GM19328 (cell line): Measurements from ENCODE around the gene OR51B2.
A peak's percentile ranks its signal among the peaks of the same experiment; 100 is the strongest.
"Not testable (repeated sequence)": the region's sequence is repeated elsewhere in the genome, so short reads cannot be mapped to it uniquely, and the experiment has no call there.

Experiments used
- ATAC-seq: cut with Tn5 transposase; IDR thresholded peaks from one replicate; pipeline ENCODE4 v1.9.1; 2021; ENCODE audit warnings: mild to moderate bottlenecking, moderate library complexity; ENCODE audit not compliant: unreplicated experiment

Gene OR51B2

DNA sequence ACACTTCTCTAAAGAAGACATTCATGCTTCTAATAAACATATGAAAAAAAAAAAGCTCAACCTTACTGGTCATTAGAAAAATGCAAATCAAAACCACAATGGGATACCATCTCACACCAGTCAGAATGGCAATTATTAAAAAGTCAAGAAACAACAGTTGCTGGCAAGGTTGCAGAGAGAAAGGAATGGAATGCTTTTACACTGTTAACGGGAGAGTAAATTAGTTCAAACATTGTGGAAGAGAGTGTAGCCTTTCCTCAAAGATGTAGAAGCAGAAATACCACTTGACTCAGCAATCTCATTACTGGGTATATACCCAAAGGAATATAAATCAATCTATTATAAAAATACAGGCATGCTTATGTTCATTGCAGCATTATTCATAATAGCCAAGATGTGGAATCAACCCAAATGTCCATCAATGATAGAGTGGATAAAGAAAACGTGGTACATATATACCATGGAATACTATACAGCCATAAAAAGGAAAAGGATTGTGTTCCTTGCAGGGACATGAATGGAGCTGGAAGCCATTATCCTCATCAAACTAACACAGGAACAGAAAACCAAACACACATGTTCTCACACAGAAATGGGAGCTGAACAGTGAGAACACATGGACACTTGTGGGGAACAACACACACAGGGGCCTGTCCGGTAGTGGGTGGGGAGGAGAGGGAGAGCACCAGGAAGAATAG, 10.6 kb downstream of the OR51B2 start:
- ATAC-seq = not testable (repeated sequence)

DNA sequence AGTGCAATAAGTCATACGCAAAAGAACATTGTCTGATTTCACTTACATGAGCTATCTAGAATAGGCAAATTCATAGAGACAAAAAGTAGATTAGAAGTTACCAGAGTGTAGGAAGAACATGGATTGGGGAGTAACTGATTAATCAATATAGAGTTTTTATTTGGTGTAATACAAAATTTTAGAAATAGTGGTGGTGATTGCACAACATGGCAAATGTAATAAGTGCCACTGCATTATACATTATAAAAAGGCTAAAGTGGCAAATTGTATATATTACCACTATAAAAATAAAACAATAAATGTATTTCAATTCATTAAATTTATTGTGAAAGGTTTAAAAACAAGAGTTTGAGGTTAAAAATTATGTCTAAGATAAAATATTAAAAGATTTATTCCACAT, 13.7 kb downstream of the OR51B2 start:
- ATAC-seq = no peak

GRCh38 chr11:5307256-5308019, 16.7 kb downstream of the OR51B2 start:
- ATAC-seq = no peak

DNA sequence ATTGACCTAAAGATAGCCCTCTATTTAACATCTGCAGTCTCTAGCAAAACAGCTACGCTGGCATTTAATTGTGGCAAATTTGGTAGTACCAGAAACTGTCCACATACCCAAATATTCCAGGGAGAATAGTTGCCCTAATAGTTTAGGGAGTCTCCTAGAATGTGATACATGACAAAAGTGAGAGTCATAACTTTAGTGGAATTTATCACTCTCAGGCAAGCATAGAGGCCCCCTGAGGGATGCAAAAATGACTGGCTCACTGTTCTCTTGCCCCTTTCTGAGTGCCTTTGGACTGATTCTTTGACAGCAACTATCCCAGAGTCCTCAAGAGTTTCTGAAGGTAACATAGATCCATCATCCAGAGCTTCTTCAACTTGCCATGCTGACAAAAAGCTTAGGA, 20.1 kb downstream of the OR51B2 start:
- ATAC-seq = no peak

DNA sequence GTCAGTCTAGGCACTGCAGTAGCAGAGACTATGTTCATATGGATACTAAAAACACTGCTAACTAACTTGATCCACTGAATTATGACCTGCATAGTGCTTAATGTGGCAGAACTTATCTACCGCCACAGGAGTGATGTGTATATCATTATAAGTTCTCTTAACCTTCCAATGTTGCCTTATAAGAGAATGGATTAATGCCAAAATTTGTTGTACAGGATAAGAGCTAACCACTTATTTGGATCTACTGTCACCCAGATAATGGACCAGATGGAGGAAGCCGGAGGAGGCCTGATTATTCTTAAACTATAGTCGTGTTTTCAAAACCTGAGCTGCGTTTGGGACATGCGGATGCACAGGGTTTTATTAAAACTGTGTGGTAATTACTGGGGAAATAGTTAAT, 20.5 kb downstream of the OR51B2 start:
- no peak for ATAC-seq

DNA sequence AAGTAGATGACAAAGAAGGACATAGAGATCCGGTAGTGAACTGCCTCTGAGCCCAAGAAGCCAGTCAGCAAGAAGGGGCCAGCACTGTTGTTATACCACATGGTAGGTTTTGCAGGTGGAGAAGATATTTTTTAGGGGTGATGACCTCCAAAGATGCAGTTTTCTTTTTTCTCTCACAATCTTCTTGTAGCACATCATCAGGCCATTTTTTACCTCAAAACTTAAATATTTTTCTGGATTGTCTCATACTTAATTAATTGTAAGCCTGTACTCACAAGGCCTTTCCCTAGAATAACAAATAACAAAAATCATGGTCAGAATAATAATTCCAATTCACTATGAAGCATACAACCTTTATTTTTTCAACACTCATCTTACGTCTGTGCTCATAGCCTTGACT, 22.3 kb downstream of the OR51B2 start, which contains the start of gene OR51B4:
OR51B4 (minus strand) TSS at position 101 of the 400 bp plus-strand sequence; CDS start at position 101, 0 bp downstream.
- ATAC-seq = no peak

GRCh38 chr11:5300251-5300650, 23.8 kb downstream of the OR51B2 start:
- no peak for ATAC-seq

DNA sequence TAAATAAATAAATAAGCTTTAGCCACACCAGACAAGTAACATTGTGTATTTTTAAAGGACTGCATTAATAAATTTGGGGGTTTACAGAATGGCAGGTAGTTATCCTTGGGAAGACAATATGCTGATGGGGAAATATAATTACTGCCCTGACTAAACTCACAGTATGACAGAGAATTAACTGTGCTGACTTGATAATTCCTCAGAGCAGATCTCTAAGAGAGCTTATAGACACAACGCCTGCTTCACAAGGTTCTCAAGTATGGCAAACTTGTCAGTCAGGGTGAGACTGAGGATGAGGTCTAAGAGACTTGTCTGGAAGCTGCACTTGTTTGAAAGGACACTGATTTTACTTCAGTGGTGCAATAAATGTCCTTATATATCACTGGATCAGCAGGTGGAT, 25.6 kb downstream of the OR51B2 start:
- ATAC-seq = no peak

DNA sequence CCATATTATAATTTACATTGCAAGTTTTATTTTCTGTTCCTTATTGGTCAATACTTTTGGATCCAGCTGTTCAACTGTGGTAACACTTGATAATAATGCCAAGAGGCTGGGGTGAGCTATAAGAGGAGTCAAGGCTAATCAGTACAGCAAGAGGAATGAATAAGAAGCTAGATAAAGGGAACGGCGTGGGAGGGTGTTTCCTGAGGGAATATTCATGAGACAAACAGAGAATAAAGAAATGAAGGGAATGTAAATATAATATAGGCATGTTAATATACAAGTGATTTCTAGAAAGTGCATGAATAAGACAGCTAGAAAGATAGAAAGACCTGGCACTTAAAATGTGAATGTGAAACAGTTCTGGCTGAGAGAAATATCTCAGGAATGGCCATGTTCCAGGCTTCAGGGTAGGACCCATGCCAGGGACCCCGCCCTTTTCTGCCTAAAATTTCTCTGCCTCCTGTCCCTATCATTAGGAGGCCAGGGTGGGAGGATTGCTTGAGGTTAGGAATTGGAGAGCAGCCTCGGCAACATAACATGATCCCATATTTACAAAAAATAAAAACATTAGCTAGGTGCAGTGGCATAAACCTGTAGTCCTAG, 26.3 kb downstream of the OR51B2 start:
- ATAC-seq = no peak

DNA sequence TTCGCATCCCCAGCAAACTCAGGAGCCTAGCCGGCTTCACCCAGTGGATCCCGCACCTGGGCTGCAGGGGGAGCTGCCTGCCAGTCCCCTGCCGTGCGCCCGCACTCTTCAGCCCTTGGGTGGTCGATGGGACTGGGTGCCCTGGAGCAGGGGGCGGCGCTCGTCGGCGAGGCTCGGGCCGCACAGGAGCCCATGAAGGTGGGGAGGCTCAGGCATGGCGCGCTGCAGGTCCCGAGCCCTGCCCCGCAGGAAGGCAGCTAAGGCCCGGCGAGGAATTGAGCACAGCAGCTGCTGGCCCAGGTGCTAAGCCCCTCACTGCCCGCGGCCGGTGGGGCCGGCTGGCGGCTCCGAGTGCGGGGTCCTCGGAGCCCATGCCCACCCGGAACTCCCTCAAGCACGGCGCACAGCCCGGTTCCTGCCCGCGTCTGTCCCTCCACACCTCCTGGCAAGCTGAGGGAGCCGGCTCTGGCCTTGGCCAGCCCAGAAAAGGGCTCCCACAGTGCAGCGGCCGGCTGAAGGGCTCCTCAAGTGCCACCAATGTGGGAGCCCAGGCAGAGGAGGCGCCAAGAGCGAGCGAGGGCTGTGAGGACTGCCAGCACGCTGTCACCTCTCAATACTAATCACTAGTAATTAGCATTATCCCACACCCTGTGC, 29.6 kb downstream of the OR51B2 start:
- ATAC-seq = not testable (repeated sequence)

DNA sequence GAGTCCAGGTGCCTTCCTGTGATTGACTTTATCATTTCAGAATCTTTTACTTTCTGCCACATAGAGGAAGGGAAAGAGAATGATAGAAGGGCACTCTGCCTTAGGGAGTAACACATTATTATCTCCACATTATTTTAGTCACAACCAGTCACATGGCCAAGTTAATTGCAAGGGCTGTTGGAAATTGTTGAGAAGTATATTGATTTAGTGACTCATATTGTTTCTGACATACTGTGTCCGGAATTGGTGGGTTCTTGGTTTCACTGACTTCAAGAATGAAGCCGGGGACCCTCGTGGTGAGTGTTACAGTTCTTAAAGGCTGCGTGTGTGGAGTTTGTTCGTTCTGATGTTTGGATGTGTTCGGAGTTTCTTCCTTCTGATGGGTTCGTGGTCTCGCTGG, 31.1 kb downstream of the OR51B2 start:
- no peak for ATAC-seq

GRCh38 chr11:5291207-5291838, 32.8 kb downstream of the OR51B2 start:
- ATAC-seq = peak; percentile 88

GRCh38 chr11:5290106-5290505, 34.0 kb downstream of the OR51B2 start:
- no peak for ATAC-seq

DNA sequence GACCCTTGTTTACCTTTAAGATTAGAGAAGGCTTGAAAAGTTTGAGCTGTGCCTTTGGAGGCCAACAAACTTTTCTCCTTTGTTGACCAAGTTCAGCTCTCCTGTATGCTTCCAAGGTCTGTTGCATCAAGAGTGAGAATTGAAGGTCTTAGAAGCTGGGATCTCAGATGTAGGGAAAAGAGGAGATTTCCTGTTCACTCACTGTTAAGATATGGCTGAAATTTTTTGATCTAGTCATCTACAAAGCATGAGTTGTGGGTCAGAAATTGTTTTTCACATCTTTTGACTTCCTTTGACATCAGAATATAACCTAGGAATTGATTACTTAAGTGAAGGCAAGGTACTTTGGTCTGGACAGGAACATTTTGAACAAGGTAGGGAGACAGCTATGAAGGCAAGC, 34.4 kb downstream of the OR51B2 start:
- no peak for ATAC-seq

GRCh38 chr11:5288906-5289550, 35.1 kb downstream of the OR51B2 start:
- ATAC-seq = no peak

- ATAC-seq = no peak
Measured at GRCh38 chr11:5288108-5288905, 35.8 kb downstream of the OR51B2 start.

- ATAC-seq = no peak
Measured at GRCh38 chr11:5286901-5287300, 37.2 kb downstream of the OR51B2 start.

DNA sequence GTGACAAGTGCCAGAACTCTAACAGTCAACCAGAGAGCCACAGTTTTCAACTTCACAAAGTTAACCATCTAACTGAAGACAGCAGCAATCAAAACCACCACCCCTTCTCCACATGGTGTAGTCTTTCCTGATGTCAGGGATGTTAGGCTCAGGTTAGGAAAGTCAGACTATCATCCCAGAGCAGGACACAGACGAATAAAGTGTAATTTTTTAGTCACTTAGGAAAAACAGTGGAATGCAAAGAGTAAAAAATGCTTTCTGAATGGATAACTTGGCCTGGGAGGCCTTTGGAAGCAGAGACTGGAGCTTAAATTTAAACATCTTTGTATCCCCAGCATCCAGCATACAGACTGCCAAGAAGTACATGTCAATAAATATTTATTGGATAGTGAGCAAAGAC, 37.7 kb downstream of the OR51B2 start:
- no peak for ATAC-seq

DNA sequence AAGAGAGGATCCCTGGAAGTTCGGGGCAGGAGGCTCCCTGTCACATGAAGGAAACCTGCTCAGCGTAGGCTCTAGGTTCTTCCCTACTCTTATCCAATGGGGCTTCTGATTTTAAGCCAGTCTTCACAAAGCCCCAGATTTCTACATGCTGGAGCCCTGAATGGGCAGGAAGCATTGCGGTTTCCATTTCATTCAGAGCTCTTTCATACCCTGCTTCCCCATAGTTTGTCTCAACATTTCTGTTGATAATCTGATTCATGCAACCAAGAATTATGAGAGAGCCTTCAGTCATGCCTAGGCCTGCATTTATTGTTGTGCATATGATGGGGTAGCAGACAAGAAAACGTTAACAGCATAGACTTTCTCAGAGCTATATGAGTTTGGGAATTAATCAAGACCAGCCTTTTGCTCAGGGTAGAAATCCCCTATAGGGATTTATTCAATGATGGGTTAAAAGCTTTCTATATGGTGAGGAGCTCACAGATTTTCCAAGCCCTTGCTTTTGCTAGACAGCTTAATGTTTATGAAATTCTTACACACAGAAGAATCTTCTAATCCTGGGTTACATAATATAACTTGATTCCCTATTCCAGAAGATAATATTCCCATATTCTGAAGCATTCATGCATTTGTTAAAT, 38.3 kb downstream of the OR51B2 start:
- ATAC-seq = no peak
